ENCODE measurements around the gene TSPYL4.

TSPYL4 gene

DNA sequence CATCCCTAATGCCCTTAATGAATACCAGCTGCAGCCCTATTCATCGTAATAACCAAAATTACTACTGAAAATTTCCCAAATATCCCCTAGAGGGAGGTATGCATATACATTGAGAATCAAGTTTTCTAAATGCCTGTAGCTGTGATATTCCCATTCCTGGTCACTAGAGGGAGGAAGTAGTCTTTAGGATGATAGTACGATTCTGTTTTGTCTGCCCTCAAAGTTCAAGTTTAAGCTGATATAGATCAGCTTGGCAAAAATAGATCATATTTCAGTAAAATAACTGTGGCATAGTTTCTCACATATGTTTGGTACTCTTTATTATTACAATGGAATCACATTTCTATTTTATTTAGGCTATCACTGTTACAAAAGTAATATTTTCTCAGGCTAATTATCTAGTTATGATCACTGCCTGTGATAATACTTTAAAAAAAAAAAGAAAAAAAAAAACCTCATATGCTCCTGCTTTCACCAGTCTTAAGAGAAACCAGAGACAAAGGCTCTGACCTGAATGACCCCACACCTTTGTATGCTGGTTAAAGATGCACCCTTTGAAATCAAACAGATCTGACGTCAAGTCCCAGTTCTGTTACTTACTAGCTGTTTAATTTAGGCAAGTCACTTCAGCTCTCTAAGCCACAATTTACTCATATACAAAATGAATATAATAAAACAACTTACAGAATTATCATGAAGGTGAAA, 14.9 kb upstream of the TSPYL4 start:
- peak; percentile 83 for DNase-seq

- peak; percentile 29 for DNase-seq
Measured at GRCh38 chr6:116267836-116268588, 14.1 kb upstream of the TSPYL4 start.

- DNase-seq: peak; percentile 66
Measured at GRCh38 chr6:116266803-116267202, 12.9 kb upstream of the TSPYL4 start.

GRCh38 chr6:116265041-116265829, 11.4 kb upstream of the TSPYL4 start:
- peak; percentile 46 for DNase-seq

DNA sequence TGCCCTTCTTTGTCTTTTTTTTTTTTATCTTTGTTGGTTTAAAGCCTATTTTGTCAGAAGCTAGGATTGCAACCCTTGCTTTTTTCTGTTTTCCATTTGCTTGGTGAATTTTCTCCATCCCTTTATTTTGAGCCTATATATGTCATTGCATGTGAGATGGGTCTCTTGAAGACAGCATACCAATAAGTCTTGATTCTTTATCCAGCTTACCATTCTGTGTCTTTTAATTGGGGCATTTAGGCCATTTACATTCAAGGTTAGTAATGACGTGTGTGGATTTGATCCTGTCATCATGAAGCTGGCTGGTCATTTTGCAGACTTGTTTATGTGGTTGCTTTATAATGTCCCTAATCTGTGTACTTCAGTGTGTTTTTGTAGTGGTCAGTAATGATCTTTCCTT, 9.5 kb upstream of the TSPYL4 start:
- no peak for DNase-seq

GRCh38 chr6:116258520-116258919, 4.6 kb upstream of the TSPYL4 start:
- DNase-seq: no peak

- no peak for DNase-seq
Measured at GRCh38 chr6:116256694-116257093, 2.8 kb upstream of the TSPYL4 start.

GRCh38 chr6:116255246-116255800, 1.4 kb upstream of the TSPYL4 start:
- no peak for DNase-seq

DNA sequence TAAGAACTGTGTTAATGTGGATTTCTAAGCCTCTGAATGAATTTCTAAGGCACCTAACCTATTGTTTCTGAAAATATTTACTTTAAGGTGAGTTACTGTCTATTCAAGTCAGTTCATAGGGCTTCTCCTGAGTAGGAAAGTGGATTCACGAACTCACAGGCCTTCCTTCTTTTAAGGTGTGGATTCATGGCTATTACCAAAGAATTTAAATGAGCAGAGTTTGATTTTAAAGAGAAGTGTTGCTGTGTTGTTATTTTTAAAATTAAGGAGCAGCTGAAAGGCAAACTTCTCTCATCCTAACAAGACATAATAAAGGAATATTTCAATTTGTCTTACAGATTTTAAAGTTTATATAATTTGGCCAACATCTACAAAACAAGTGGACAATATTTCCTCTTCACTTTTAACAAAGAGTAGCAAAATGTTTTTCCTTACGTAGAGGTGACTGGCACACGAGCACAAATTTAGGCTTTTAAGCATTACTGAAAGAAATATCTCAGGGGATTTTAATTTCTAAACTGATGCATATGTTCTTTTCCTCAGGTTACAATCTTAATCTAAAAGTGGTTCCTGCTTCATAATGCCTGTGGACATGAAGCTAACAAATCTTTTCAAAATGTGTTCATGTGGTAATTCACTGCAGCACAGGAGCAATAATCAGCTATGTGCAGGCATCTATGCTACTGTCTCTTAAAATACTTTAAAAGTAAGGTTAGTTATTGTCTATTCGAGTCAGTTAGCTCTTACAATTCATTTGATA, 602 bp upstream of the TSPYL4 start:
- no peak for DNase-seq

DNA sequence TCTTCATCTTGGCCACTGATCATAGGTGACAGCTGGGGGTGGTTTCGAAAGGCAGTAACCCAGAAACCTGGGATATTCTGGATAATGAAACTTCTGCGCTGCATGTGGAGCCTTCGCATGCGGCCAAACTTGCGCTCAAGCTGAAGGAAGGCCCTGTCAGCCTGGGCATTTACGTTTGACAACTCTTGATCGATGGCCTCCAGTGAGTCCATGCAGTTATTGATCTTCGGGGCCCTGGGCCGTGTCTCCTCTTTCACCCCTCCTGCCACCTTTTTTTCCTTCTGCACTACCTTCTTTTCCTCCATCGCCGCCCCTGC, 729 bp downstream of the TSPYL4 start:
- no peak for DNase-seq

DNA sequence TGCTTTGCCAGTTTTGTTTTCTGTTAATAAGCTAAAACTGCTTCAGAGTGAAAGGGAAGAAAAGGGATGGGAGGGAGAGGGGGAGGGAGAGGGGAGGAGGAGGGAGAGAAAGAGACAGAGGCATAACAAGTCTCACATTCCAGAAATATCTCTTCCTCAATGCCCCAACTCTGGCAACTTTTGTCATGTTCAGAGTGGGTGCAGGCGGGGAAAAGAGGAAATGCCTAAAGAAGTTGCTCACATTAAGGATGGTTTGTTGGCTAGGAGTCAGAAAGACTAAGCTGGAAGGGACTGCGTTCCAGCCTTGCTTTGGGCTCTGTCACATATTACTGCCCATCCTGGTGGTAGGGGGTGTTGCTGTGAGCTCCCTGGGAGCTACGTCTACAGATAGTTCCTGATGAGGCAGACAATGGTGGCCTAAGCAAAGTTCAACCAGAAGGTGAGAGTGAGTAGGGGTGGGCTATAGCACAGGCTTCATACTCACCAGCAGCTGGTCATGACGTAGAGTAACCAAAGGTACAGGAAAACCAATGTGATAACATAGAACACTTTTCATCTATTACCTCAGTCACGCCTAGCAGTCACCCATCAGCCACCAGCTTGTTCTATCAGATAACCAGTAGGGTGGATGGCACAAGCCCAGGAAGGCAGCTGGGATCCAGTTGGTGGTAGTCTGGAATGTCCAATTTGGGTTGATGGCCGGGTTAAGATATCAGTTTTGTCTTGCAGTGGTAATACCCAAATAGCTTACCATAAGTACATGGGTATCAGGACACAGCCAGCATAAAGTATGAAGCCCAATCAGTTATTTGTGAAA, 2.1 kb downstream of the TSPYL4 start:
- peak; percentile 94 for DNase-seq

GRCh38 chr6:116248577-116248976, 5.3 kb downstream of the TSPYL4 start:
- DNase-seq: no peak

GRCh38 chr6:116247285-116247684, 6.6 kb downstream of the TSPYL4 start:
- DNase-seq: no peak

GRCh38 chr6:116246089-116246488, 7.8 kb downstream of the TSPYL4 start:
- DNase-seq: peak; percentile 65

GRCh38 chr6:116244284-116244683, 9.6 kb downstream of the TSPYL4 start:
- no peak for DNase-seq

GRCh38 chr6:116239856-116240255, 14.0 kb downstream of the TSPYL4 start:
- no peak for DNase-seq

DNA sequence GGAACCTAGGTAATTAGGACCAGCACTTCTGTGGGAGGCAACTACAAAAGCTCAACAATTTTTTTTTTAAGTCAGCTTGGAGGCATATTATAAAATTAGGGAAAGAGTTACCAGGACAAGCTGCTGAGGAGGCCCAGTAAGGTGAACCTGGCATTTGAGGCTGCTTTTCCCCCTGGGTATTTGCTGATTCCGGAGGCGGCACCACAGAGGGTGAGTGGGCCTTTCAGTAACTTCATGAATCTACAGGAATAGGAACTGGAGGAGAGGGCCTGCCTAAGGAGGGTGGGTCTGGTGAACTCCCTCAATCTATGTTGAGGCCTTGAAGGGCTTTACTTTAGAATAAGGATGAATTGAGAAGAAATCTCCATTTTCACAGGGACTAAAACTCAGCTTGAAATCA, 14.6 kb downstream of the TSPYL4 start:
- no peak for DNase-seq

DNA sequence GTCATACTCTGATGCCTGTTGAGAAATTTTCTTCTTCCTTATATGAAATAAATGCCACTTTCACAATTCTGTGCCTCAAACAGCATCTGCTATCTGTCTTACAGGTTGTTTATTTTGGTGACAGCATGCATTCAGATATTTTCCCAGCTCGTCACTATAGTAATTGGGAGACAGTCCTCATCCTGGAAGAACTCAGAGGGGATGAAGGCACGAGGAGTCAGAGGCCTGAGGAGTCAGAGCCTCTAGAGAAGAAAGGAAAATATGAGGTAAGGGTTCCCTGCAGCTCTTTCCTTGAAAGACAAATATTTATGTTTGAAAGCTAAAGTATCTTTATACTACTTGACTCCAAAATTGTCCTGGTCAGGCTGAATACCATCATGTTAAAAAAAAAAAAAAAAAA, 15.8 kb downstream of the TSPYL4 start:
- DNase-seq: no peak

DNA sequence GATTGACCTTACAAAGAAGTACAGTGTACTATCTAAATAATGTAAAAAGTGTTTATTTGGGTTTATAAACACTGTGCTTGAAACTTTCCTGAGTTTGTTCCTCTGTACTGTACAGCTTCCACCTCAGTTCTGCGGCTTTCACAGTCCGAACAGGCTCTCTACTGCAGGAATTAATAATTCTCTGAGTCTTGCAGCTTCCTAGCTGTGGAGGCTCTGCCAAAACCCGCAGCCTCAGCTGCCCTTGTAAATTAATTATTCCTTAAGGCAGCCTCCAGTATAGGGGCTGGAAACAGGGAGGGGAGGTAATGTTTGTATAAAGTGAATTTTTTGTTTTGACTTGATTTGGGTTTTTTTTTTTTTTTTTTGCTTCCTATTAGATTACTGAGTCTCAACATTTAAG, 19.2 kb downstream of the TSPYL4 start:
- no peak for DNase-seq

GRCh38 chr6:116229287-116229913, 24.5 kb downstream of the TSPYL4 start:
- DNase-seq: peak; percentile 66

DNA sequence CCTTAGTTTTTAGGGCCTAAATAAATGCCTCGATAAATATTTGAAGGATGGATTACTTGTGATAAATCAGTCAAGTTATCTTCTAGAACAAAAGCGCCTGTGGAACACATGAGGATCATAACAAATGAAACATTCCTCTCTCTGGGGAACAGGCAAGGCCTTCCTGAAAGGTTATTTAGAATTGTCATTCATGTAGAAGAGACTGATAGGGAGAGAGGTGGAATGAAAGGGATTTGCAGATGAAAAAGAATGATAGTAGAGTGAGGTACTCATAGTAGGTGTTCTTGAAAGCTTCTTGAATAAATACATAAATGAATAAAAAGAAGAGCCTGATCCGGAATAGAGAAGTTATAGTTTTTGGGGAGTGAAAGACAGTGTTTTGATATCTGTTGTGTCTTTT, 30.5 kb downstream of the TSPYL4 start:
- no peak for DNase-seq

All from EL (cell line).